ENCODE data around the gene NR6A1. TPM values are rescaled to one million over a fixed set of nuclear protein-coding genes. Genes with fewer than 3 reads are reported as not detected.

NR6A1 gene
- total and polyA plus RNA-seq, 2 of the 8 experiments (the other 6 are each of a cell fraction or from before 2014, with no cell fraction given), result 93.2 to 237 TPM

DNA sequence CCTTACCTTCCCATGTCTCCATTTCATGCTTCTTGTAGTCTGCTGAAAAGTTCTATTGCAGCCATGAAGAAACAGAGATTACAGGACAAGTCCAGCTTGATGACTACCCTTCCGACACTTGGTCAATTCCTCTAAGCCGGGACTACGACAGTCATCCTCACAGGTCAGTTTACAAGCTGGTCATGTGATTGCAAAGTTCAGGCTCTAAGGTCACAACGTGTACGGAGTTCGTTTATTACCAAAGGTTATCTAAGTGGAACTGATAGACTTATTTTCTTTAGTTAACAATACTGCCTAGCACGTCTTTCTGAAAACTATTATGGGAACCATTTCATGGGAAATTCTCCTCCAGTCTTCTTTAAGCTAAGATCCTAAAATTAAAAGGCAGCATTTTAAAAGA lies 175.4 kb downstream of the NR6A1 start (continued):
- TF ChIP-seq CTBP2 (IDR thresholded peaks at IDR 0.05; ENCODE audit: borderline replicate concordance, insufficient read depth, insufficient read length, low read length), result no peak
- TF ChIP-seq TBP (IDR thresholded peaks at IDR 0.05; ENCODE audit: low read depth, low read length), result no peak
- TF ChIP-seq YY1 (IDR thresholded peaks at IDR 0.05; ENCODE audit: low read depth, low read length), result no peak
- no peak for TF ChIP-seq TAF1 (IDR thresholded peaks at IDR 0.05; ENCODE audit: low read depth, low read length)

All from H1 (cell line).